ENCODE data around the gene HLA-DQA1. TPM values are rescaled to one million over a fixed set of nuclear protein-coding genes. Genes with fewer than 3 reads are reported as not detected.
"Not testable (repeated sequence)": the region's sequence is repeated elsewhere in the genome, so short reads cannot be mapped to it uniquely, and the experiment has no call there.

HLA-DQA1 gene
- total and polyA plus RNA-seq, 8 donors, result 1.1 to 16.2 (median 6.4) TPM; not detected in 3

GRCh38 chr6:32643904-32644303 lies 6.7 kb downstream of the HLA-DQA1 start:
- H3K9me3 ChIP-seq, result no peaks in the 10 kb centered on the region
- H3K36me3 ChIP-seq, result no peaks in the 10 kb centered on the region
- DNase-seq, result no peak
- H3K4me3 ChIP-seq, result no peak overlapping the region
- no peak overlapping the region for H3K27ac ChIP-seq
- 21 to 90% (median 82%) methylated on average over 4 of the region's 4 CpGs for WGBS, 5 donors
- no peaks in the 10 kb centered on the region for H3K27me3 ChIP-seq
- no peaks in the 10 kb centered on the region for H3K4me1 ChIP-seq
- no peak for TF ChIP-seq EP300 (IDR thresholded peaks at IDR 0.05)
- no peak for TF ChIP-seq CTCF (IDR thresholded peaks at IDR 0.05)
- no peak for TF ChIP-seq POLR2AphosphoS5 (IDR thresholded peaks at IDR 0.05)
- no peak for TF ChIP-seq POLR2A (IDR thresholded peaks at IDR 0.05)
- intact Hi-C loops (cut with DNase I; ENCODE audit: low total_unique reads), result no loop called here

- Histone ChIP-seq H3K4me1 (no peaks in the 10 kb centered on the region), H3K27me3 (no peaks in the 10 kb centered on the region), H3K27ac (no peak overlapping the region), H3K9me3 (no peaks in the 10 kb centered on the region), H3K36me3 (no peaks in the 10 kb centered on the region), H3K4me3 (no peak overlapping the region)
- no peak for TF ChIP-seq POLR2A (IDR thresholded peaks at IDR 0.05)
- no peak for TF ChIP-seq CTCF (IDR thresholded peaks at IDR 0.05)
- TF ChIP-seq POLR2AphosphoS5 (IDR thresholded peaks at IDR 0.05), result no peak
- TF ChIP-seq EP300 (IDR thresholded peaks at IDR 0.05), result no peak
- intact Hi-C loops (cut with DNase I; ENCODE audit: low total_unique reads), result no loop called here
- no peak for DNase-seq
- 33 to 92% (median 89%) methylated on average over 6 of the region's 6 CpGs for whole genome bisulfite sequencing, 5 donors
Measured at GRCh38 chr6:32645047-32645703, 8.0 kb downstream of the HLA-DQA1 start.

GRCh38 chr6:32655203-32655710 lies 18.1 kb downstream of the HLA-DQA1 start:
- Histone ChIP-seq H3K4me3 (no peak overlapping the region), H3K27ac (no peak overlapping the region), H3K9me3 (no peaks in the 10 kb centered on the region), H3K27me3 (no peaks in the 10 kb centered on the region), H3K36me3 (no peaks in the 10 kb centered on the region), H3K4me1 (no peaks in the 10 kb centered on the region)
- intact Hi-C loops (cut with DNase I; ENCODE audit: low total_unique reads), result no loop called here
- no peak for TF ChIP-seq POLR2AphosphoS5 (IDR thresholded peaks at IDR 0.05)
- no peak for TF ChIP-seq CTCF (IDR thresholded peaks at IDR 0.05)
- TF ChIP-seq EP300 (IDR thresholded peaks at IDR 0.05), result no peak
- no peak for TF ChIP-seq POLR2A (IDR thresholded peaks at IDR 0.05)
- 0 to 98% (median 96%) methylated on average over 2 of the region's 2 CpGs for WGBS, 5 donors
- no peak for DNase-seq

GRCh38 chr6:32657329-32657728 lies 20.1 kb downstream of the HLA-DQA1 start:
- H3K27me3 ChIP-seq; H3K27ac ChIP-seq; H3K4me3 ChIP-seq; H3K4me1 ChIP-seq; intact Hi-C loops (cut with DNase I; ENCODE audit: low total_unique reads); H3K36me3 ChIP-seq; H3K9me3 ChIP-seq; DNase-seq: not testable (repeated sequence)
- 52 to 100% (median 59%) methylated on average over 1 to 6 of the region's 6 CpGs; no CpG with 5 or more reads in 1 of the 5 donors for WGBS, 5 donors

- H3K9me3 ChIP-seq; intact Hi-C loops (cut with DNase I; ENCODE audit: low total_unique reads); H3K27ac ChIP-seq; H3K36me3 ChIP-seq; H3K4me1 ChIP-seq; H3K4me3 ChIP-seq; DNase-seq; H3K27me3 ChIP-seq: not testable (repeated sequence)
Measured at GRCh38 chr6:32657819-32658218, 20.6 kb downstream of the HLA-DQA1 start.

Data from stomach (tissue), 9 donors.